ENCODE data around the gene VENTX.

The VENTX gene

GRCh38 chr10:133258818-133259601 lies 21.4 kb downstream of the VENTX start:
- TF ChIP-seq CTCF (IDR thresholded peaks at IDR 0.05; ENCODE audit: borderline replicate concordance, insufficient read depth, low read depth, low read length) = no peak
- no peak overlapping the region for H3K4me3 ChIP-seq (ENCODE audit: low read depth, low read length)

GRCh38 chr10:133259602-133259989 lies 21.9 kb downstream of the VENTX start:
- TF ChIP-seq CTCF (IDR thresholded peaks at IDR 0.05; ENCODE audit: borderline replicate concordance, insufficient read depth, low read depth, low read length) = no peak
- H3K4me3 ChIP-seq (ENCODE audit: low read depth, low read length) = no peak overlapping the region

- TF ChIP-seq CTCF (IDR thresholded peaks at IDR 0.05; ENCODE audit: borderline replicate concordance, insufficient read depth, low read depth, low read length) = no peak
Observed at GRCh38 chr10:133260895-133261725, 23.5 kb downstream of the VENTX start.

GRCh38 chr10:133261726-133262325 lies 24.2 kb downstream of the VENTX start:
- no peak for TF ChIP-seq CTCF (IDR thresholded peaks at IDR 0.05; ENCODE audit: borderline replicate concordance, insufficient read depth, low read depth, low read length)
- peak overlapping the region; percentile 68 for H3K4me3 ChIP-seq (ENCODE audit: low read depth, low read length)

More at GRCh38 chr10:133260895-133261725, 23.5 kb downstream of the VENTX start:
- H3K4me3 ChIP-seq (ENCODE audit: low read depth, low read length) = peak overlapping the region; percentile 68

- H3K4me3 ChIP-seq (ENCODE audit: low read depth, low read length) = no peak overlapping the region
- TF ChIP-seq CTCF (IDR thresholded peaks at IDR 0.05; ENCODE audit: borderline replicate concordance, insufficient read depth, low read depth, low read length) = no peak
Observed at GRCh38 chr10:133262696-133263095, 25.0 kb downstream of the VENTX start.

- H3K4me3 ChIP-seq (ENCODE audit: low read depth, low read length) = no peak overlapping the region
- no peak for TF ChIP-seq CTCF (IDR thresholded peaks at IDR 0.05; ENCODE audit: borderline replicate concordance, insufficient read depth, low read depth, low read length)
Observed at GRCh38 chr10:133263674-133264073, 26.0 kb downstream of the VENTX start.

Measured in GM12875 (cell line).